A549 (cell line): Measurements from ENCODE around the gene GLP2R. TPM values are rescaled to one million over a fixed set of nuclear protein-coding genes. Genes with fewer than 3 reads are reported as not detected.
"Not testable (repeated sequence)": the region's sequence is repeated elsewhere in the genome, so short reads cannot be mapped to it uniquely, and the experiment has no call there.

Source experiments
- ATAC-seq, 2 experiments: fragments of 200-7000 bp in 1 of 2; fragments of >200 bp in 1 of 2; cut with Nextera tagmentation in 1 of 2; cut with Tn5 transposase in 1 of 2; 3 replicates each; pipeline versions ENCODE4 v1.8.0 to v1.9.1; 2018 to 2020; ENCODE audit warnings: mild to moderate bottlenecking in 1 of 2, moderate library complexity in 1 of 2
- CTCF ChIA-PET: fragments of 300-600 bp; sonication (Branson Sonifier 250); formaldehyde crosslinking; extraction: SDS; loops from one replicate; lab custom pipeline; 2021; ENCODE audit warnings: antibody characterized with exemption, inconsistent platforms; lab: Yijun Ruan, JAX
- POLR2A ChIA-PET: fragments of 350-600 bp; formaldehyde crosslinking; extraction: SDS; loops from one replicate; lab custom pipeline; 2021; ENCODE audit warnings: antibody characterized with exemption, inconsistent platforms; lab: Yijun Ruan, JAX
- DNase-seq, 2 experiments: peaks; one replicate each; pipeline versions ENCODE4 v3.0.0 to v3.0.0-alpha.2; 2011 to 2016; ENCODE audit warnings: low read depth in 1 of 2, low spot score in 1 of 2
- FAIRE-seq: peaks from 2 replicates; lab custom pipeline; 2011; peaks lifted over from hg19 to GRCh38; lab: Jason Lieb, UNC
- H3K27ac ChIP-seq, 2 experiments: fragments of >200 bp; sonication (Bioruptor Twin); formaldehyde crosslinking; 3 replicates each; pipeline ENCODE4 v1.5.1; 2016 to 2017
- H3K4me1 ChIP-seq: fragments of >200 bp; sonication (Bioruptor Twin); formaldehyde crosslinking; 3 replicates; pipeline ENCODE4 v1.6.1; 2016
- H3K4me2 ChIP-seq: fragments of >200 bp; sonication (Bioruptor Twin); formaldehyde crosslinking; 3 replicates; pipeline ENCODE4 v1.6.1; 2016
- H3K4me3 ChIP-seq: fragments of >200 bp; sonication (Bioruptor Twin); formaldehyde crosslinking; 3 replicates; pipeline ENCODE4 v1.5.1; 2016
- H3K9me3 ChIP-seq: fragments of >200 bp; sonication (Bioruptor Twin); formaldehyde crosslinking; 3 replicates; pipeline ENCODE4 v1.6.1; 2016
- ATOH8 ChIP-seq: fragments of 250-450 bp; sonication (Bioruptor Pico); IDR thresholded peaks from 2 replicates; pipeline ENCODE4 v1.5.0; 2020; ENCODE audit warnings: low read depth, mild to moderate bottlenecking, moderate library complexity
- CBX2 ChIP-seq: fragments of 200-600 bp; sonication (generic); IDR thresholded peaks from 2 replicates; pipeline ENCODE4 v1.6.1; 2016; ENCODE audit warnings: low read depth, mild to moderate bottlenecking, borderline replicate concordance
- CBX8 ChIP-seq: fragments of 200-600 bp; sonication (generic); IDR thresholded peaks from 2 replicates; pipeline ENCODE4 v1.6.1; 2016
- CEBPB ChIP-seq, 2 experiments: fragments of >200 bp in 1 of 2; sonication (Bioruptor Twin) in 1 of 2; formaldehyde crosslinking in 1 of 2; IDR thresholded peaks; 2 replicates each; pipeline ENCODE4 v1.6.1; 2012 to 2016
- EHMT2 ChIP-seq: fragments of 200-600 bp; sonication (generic); IDR thresholded peaks from 2 replicates; pipeline ENCODE4 v1.6.1; 2016; ENCODE audit warnings: antibody characterized with exemption, low read depth, mild to moderate bottlenecking, moderate library complexity
- ELK1 ChIP-seq: fragments of 150-350 bp; IDR thresholded peaks from 2 replicates; pipeline ENCODE4 v1.6.1; 2014; ENCODE audit warnings: low read depth, mild to moderate bottlenecking, low read length
- EP300 ChIP-seq, 2 experiments: fragments of >200 bp; sonication (Bioruptor Twin); formaldehyde crosslinking; IDR thresholded peaks; 2 replicates in 1 of 2; 3 replicates in 1 of 2; pipeline ENCODE4 v1.6.1; 2016 to 2017
- ESRRA ChIP-seq: fragments of 150-350 bp; IDR thresholded peaks from 2 replicates; pipeline ENCODE4 v1.6.1; 2014; ENCODE audit warnings: mild to moderate bottlenecking, low read length, borderline replicate concordance
- HEYL ChIP-seq: fragments of 250-450 bp; sonication (Bioruptor Pico); IDR thresholded peaks from 2 replicates; pipeline ENCODE4 v1.8.0; 2021; ENCODE audit warnings: mild to moderate bottlenecking, moderate library complexity
- HOXA7 ChIP-seq: fragments of 250-450 bp; sonication (Bioruptor Pico); IDR thresholded peaks from 2 replicates; pipeline ENCODE4 v1.5.0; 2020; ENCODE audit warnings: mild to moderate bottlenecking, moderate library complexity
- JUNB ChIP-seq: fragments of >200 bp; sonication (Bioruptor Twin); formaldehyde crosslinking; IDR thresholded peaks from 2 replicates; pipeline ENCODE4 v1.6.1; 2016
- KDM5A ChIP-seq: fragments of 200-600 bp; sonication (generic); IDR thresholded peaks from 2 replicates; pipeline ENCODE4 v1.6.1; 2016; ENCODE audit warnings: antibody characterized with exemption, mild to moderate bottlenecking
- MAFK ChIP-seq: fragments of 450-650 bp; IDR thresholded peaks from 2 replicates; pipeline ENCODE4 v1.6.1; 2014; ENCODE audit not compliant: partially characterized antibody
- MAZ ChIP-seq: fragments of 150-350 bp; IDR thresholded peaks from 2 replicates; pipeline ENCODE4 v1.6.1; 2014; ENCODE audit warnings: antibody characterized with exemption, low read depth, low read length, borderline replicate concordance
- NPAS2 ChIP-seq: fragments of 250-450 bp; sonication (Bioruptor Pico); IDR thresholded peaks from 2 replicates; pipeline ENCODE4 v1.8.0; 2022; ENCODE audit warnings: mild to moderate bottlenecking, moderate library complexity, borderline replicate concordance
- NR3C1 ChIP-seq: fragments of >200 bp; sonication (Bioruptor Twin); formaldehyde crosslinking; IDR thresholded peaks from 3 replicates; pipeline ENCODE4 v1.6.1; 2017
- POLR2A ChIP-seq: IDR thresholded peaks from 2 replicates; pipeline ENCODE4 v1.6.1; 2012; ENCODE audit warnings: mild to moderate bottlenecking, low read length
- RAD21 ChIP-seq, 2 experiments: fragments of >200 bp in 1 of 2; sonication (Bioruptor Twin) in 1 of 2; formaldehyde crosslinking in 1 of 2; IDR thresholded peaks in 1 of 2; conservative IDR thresholded peaks in 1 of 2; 2 replicates in 1 of 2; 3 replicates in 1 of 2; pipeline ENCODE4 v1.6.1; 2012 to 2018; ENCODE audit warnings: inconsistent platforms in 1 of 2
- RFX5 ChIP-seq: fragments of 450-650 bp; IDR thresholded peaks from 2 replicates; pipeline ENCODE4 v1.7.1; 2014; ENCODE audit warnings: antibody characterized with exemption, mild to moderate bottlenecking, moderate library complexity
- RNF2 ChIP-seq: fragments of 200-600 bp; sonication (generic); IDR thresholded peaks from 2 replicates; pipeline ENCODE4 v1.6.1; 2016; ENCODE audit warnings: low read depth, mild to moderate bottlenecking, antibody characterized with exemption, moderate library complexity, borderline replicate concordance
- WGBS: methylation state at CpG from one replicate; pipeline ENCODE4 v1.1.6; 2017; ENCODE audit errors: missing lambda C conversion rate; 5-methylcytosine and 5-hydroxymethylcytosine counted together
- polyA plus RNA-seq, 4 experiments: library from polyadenylated mRNA; depleted of rRNA in 3 of 4; stranded (reverse); fragments of >200 nt; fragmentation: RNase III in 1 of 4; extraction: RNeasy Plus Mini Kit Qiagen cat#74134 plus additional on column Dnase treatment in 1 of 4; gene quantifications; 2 replicates in 3 of 4; 3 replicates in 1 of 4; pipeline ENCODE4 v1.2.3, GENCODE V29; 2011 to 2017
- TF ChIP-seq, protein P1 (sequence below): fragments of 450-650 bp; IDR thresholded peaks from 2 replicates; pipeline ENCODE4 v1.6.1; 2014; ENCODE audit warnings: antibody characterized with exemption
- TF ChIP-seq, protein P2 (sequence below): fragments of >200 bp; sonication (Bioruptor Twin); formaldehyde crosslinking; IDR thresholded peaks from 3 replicates; pipeline ENCODE4 v1.5.1; 2016
- TF ChIP-seq, protein P3 (sequence below): IDR thresholded peaks from 2 replicates; pipeline ENCODE4 v1.6.1; 2012
- TF ChIP-seq, protein P4 (sequence below): fragments of 200-600 bp; sonication (generic); IDR thresholded peaks from 2 replicates; pipeline ENCODE4 v1.6.1; 2016; ENCODE audit warnings: antibody characterized with exemption, mild to moderate bottlenecking, moderate library complexity
- TF ChIP-seq, protein P5 (sequence below): IDR thresholded peaks from 2 replicates; pipeline ENCODE4 v1.6.1; 2012

GLP2R gene
- polyA plus RNA-seq, 2 of the 4 experiments (the other 2 are of a cell fraction): 27.9 to 48.7 TPM

DNA sequence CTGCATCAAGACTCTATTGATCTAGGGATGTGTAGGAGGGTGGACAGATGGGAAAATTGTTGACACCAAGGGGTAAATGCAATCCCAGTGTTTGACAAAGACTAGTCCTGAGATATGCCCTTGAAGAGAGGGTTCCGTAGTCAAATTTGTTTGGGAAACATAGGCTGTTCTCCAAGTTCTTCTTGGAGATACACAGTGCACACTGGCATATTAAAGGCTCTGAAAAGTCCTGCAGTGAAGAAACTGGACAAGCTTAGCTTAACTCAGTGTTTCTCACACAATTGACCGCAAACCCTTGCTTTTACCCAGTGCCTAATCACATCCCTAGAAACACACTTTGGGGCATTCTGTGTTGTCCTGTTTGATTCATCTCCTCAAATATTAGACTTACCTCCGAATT lies 45.2 kb upstream of the GLP2R start:
- TF ChIP-seq ELK1: no peak
- no peak for TF ChIP-seq HEYL (CRISPR knock-in tag)
- TF ChIP-seq CBX2: no peak
- no peak for TF ChIP-seq HOXA7 (CRISPR knock-in tag)
- TF ChIP-seq ATOH8: no peak
- no peak for TF ChIP-seq RAD21 (conservative IDR thresholded peaks at IDR 0.05 in 1 of 2, IDR thresholded peaks at IDR 0.05 in 1 of 2)
- TF ChIP-seq KDM5A: no peak
- no peak for TF ChIP-seq RFX5
- TF ChIP-seq, protein P1, sequence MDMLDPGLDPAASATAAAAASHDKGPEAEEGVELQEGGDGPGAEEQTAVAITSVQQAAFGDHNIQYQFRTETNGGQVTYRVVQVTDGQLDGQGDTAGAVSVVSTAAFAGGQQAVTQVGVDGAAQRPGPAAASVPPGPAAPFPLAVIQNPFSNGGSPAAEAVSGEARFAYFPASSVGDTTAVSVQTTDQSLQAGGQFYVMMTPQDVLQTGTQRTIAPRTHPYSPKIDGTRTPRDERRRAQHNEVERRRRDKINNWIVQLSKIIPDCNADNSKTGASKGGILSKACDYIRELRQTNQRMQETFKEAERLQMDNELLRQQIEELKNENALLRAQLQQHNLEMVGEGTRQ: no peak
- TF ChIP-seq, protein P2, sequence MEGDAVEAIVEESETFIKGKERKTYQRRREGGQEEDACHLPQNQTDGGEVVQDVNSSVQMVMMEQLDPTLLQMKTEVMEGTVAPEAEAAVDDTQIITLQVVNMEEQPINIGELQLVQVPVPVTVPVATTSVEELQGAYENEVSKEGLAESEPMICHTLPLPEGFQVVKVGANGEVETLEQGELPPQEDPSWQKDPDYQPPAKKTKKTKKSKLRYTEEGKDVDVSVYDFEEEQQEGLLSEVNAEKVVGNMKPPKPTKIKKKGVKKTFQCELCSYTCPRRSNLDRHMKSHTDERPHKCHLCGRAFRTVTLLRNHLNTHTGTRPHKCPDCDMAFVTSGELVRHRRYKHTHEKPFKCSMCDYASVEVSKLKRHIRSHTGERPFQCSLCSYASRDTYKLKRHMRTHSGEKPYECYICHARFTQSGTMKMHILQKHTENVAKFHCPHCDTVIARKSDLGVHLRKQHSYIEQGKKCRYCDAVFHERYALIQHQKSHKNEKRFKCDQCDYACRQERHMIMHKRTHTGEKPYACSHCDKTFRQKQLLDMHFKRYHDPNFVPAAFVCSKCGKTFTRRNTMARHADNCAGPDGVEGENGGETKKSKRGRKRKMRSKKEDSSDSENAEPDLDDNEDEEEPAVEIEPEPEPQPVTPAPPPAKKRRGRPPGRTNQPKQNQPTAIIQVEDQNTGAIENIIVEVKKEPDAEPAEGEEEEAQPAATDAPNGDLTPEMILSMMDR: no peak
- no peak for TF ChIP-seq RNF2
- TF ChIP-seq JUNB: no peak
- TF ChIP-seq, protein P3, sequence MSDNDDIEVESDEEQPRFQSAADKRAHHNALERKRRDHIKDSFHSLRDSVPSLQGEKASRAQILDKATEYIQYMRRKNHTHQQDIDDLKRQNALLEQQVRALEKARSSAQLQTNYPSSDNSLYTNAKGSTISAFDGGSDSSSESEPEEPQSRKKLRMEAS: no peak
- TF ChIP-seq, protein P4, sequence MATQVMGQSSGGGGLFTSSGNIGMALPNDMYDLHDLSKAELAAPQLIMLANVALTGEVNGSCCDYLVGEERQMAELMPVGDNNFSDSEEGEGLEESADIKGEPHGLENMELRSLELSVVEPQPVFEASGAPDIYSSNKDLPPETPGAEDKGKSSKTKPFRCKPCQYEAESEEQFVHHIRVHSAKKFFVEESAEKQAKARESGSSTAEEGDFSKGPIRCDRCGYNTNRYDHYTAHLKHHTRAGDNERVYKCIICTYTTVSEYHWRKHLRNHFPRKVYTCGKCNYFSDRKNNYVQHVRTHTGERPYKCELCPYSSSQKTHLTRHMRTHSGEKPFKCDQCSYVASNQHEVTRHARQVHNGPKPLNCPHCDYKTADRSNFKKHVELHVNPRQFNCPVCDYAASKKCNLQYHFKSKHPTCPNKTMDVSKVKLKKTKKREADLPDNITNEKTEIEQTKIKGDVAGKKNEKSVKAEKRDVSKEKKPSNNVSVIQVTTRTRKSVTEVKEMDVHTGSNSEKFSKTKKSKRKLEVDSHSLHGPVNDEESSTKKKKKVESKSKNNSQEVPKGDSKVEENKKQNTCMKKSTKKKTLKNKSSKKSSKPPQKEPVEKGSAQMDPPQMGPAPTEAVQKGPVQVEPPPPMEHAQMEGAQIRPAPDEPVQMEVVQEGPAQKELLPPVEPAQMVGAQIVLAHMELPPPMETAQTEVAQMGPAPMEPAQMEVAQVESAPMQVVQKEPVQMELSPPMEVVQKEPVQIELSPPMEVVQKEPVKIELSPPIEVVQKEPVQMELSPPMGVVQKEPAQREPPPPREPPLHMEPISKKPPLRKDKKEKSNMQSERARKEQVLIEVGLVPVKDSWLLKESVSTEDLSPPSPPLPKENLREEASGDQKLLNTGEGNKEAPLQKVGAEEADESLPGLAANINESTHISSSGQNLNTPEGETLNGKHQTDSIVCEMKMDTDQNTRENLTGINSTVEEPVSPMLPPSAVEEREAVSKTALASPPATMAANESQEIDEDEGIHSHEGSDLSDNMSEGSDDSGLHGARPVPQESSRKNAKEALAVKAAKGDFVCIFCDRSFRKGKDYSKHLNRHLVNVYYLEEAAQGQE: no peak
- Histone ChIP-seq H3K4me2 (no peak overlapping the region), H3K4me1 (0 out of 3 replicates have a peak, but pooled peaks cover 4% of the 10 kb centered on the region), H3K27ac (no peak overlapping the region), H3K9me3 (no peaks in the 10 kb centered on the region), H3K4me3 (no peak overlapping the region)
- 65% methylated on average over 3 of the region's 3 CpGs for WGBS
- CTCF ChIA-PET: interaction anchor here (0.8 to 3.1 kb wide), 4 partner anchors 9 to 62 kb away, joined by 3 to 6 read pairs (median 4); partner anchors contain the start of gene DHRS7C
- POLR2A ChIA-PET: no interaction called here
- no peak for FAIRE-seq
- no peak for ATAC-seq
- DNase-seq: no peak

DNA sequence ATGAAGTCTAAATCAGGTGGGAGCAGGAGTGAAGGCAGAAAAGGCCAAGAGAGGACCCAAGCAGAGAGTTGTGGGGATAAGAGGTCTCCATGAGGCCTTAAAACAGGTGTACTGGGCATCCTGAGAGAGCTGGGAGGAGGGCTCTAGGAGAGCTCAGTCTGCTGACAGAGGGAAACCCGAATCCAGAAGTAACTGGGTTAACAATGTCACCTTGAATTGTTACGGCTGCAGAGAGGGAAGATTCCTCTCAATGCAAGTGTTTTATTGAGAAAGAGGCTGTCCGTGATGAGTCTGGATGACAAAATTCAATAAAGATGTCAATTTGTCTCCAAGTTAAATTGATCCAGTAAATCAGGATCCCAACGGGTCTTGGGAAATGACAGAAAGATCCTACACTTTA lies 42.7 kb upstream of the GLP2R start:
- CTCF ChIA-PET: interaction anchor here (1.4 kb wide), 1 partner anchor 15 kb away, joined by 3 read pairs; no protein-coding TSS in a partner anchor
- FAIRE-seq (no peak), DNase-seq (no peak), ATAC-seq (no peak)
- H3K4me3 ChIP-seq: no peak overlapping the region
- H3K4me1 ChIP-seq: 0 out of 3 replicates have a peak, but pooled peaks cover 4% of the 10 kb centered on the region
- peak overlapping the region in 1 of 2 experiments; percentile 11; a peak in 1 of 6 replicates for H3K27ac ChIP-seq
- POLR2A ChIA-PET: no interaction called here
- H3K9me3 ChIP-seq: no peaks in the 10 kb centered on the region
- WGBS: 68% methylated on average over 4 of the region's 4 CpGs
- H3K4me2 ChIP-seq: no peak overlapping the region
- no peak for TF ChIP-seq NR3C1
- TF ChIP-seq MAZ: no peak
- no peak for TF ChIP-seq RNF2
- TF ChIP-seq EP300 (IDR thresholded peaks at IDR 0.05): no peak
- TF ChIP-seq ESRRA: no peak
- TF ChIP-seq HEYL (CRISPR knock-in tag): no peak
- no peak for TF ChIP-seq RAD21 (conservative IDR thresholded peaks at IDR 0.05 in 1 of 2, IDR thresholded peaks at IDR 0.05 in 1 of 2)
- TF ChIP-seq NPAS2 (CRISPR knock-in tag): no peak
- TF ChIP-seq CEBPB (IDR thresholded peaks at IDR 0.05): no peak
- TF ChIP-seq POLR2A: no peak
- TF ChIP-seq EHMT2: no peak
- TF ChIP-seq MAFK: no peak
- no peak for TF ChIP-seq HOXA7 (CRISPR knock-in tag)
- TF ChIP-seq, protein P5, sequence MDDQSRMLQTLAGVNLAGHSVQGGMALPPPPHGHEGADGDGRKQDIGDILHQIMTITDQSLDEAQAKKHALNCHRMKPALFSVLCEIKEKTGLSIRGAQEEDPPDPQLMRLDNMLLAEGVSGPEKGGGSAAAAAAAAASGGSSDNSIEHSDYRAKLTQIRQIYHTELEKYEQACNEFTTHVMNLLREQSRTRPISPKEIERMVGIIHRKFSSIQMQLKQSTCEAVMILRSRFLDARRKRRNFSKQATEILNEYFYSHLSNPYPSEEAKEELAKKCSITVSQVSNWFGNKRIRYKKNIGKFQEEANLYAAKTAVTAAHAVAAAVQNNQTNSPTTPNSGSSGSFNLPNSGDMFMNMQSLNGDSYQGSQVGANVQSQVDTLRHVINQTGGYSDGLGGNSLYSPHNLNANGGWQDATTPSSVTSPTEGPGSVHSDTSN: no peak
- TF ChIP-seq CBX8: no peak

GRCh38 chr17:9783465-9783864 lies 42.3 kb upstream of the GLP2R start:
- H3K4me1 ChIP-seq, DNase-seq, H3K4me2 ChIP-seq, H3K27ac ChIP-seq, H3K4me3 ChIP-seq, H3K9me3 ChIP-seq, POLR2A ChIA-PET, ATAC-seq: not testable (repeated sequence)
- peak; percentile 13 for FAIRE-seq
- CTCF ChIA-PET: interaction anchor here (1.4 kb wide), 1 partner anchor 15 kb away, joined by 3 read pairs; no protein-coding TSS in a partner anchor
- WGBS: 77% methylated on average over 5 of the region's 5 CpGs
